Breast epithelium (tissue), 4 donors: Measurements from ENCODE around the gene SERINC5. TPM values are rescaled to one million over a fixed set of nuclear protein-coding genes. Genes with fewer than 3 reads are reported as not detected.

Experiments
- DNase-seq, 2 donors: peaks; one replicate each; pipeline ENCODE4 v3.0.0-alpha.2; 2019; ENCODE audit warnings: low spot score in 2 of 2
- H3K27ac ChIP-seq, 2 donors: fragments of 200-600 bp; sonication (generic) in 1 of 2; one replicate each; pipeline ENCODE4 v1.5.1; 2016 to 2019; ENCODE audit warnings: mild to moderate bottlenecking in 1 of 2
- H3K27me3 ChIP-seq, 2 donors: fragments of 200-600 bp; sonication (generic) in 1 of 2; one replicate each; pipeline versions ENCODE4 v1.5.1 to v1.6.0; 2017 to 2019; ENCODE audit warnings: control low read depth in 1 of 2, mild to moderate bottlenecking in 1 of 2
- H3K36me3 ChIP-seq: fragments of 200-600 bp; one replicate; pipeline ENCODE4 v1.5.1; 2019
- H3K4me1 ChIP-seq, 2 donors: fragments of 200-600 bp; sonication (generic); one replicate each; pipeline ENCODE4 v1.5.1; 2016 to 2019; ENCODE audit warnings: control low read depth in 1 of 2
- H3K4me3 ChIP-seq, 3 donors: fragments of 200-600 bp; sonication (generic); 1 replicate in 2 of 3; 2 replicates in 1 of 3; pipeline ENCODE4 v1.5.1; 2016 to 2019; ENCODE audit warnings: mild to moderate bottlenecking in 3 of 3, moderate library complexity in 2 of 3
- H3K9me3 ChIP-seq, 2 donors: fragments of 200-600 bp; sonication (generic) in 1 of 2; one replicate each; pipeline ENCODE4 v1.5.1; 2016 to 2019; ENCODE audit warnings: control low read depth in 1 of 2
- POLR2A ChIP-seq: fragments of 450-650 bp; IDR thresholded peaks from one replicate; pipeline ENCODE4 v1.6.1; 2016; ENCODE audit warnings: antibody characterized with exemption, mild to moderate bottlenecking, moderate library complexity
- POLR2AphosphoS5 ChIP-seq, 3 donors: sonication (generic); formaldehyde crosslinking; IDR thresholded peaks; one replicate each; pipeline ENCODE4 v1.6.1; 2017; ENCODE audit warnings: antibody characterized with exemption in 3 of 3
- intact Hi-C: fragments of 100-400 bp; cut with DNase I; formaldehyde crosslinking; loops from one replicate; pipeline ENCODE4 v1.15.1; 2023; ENCODE audit warnings: low total_unique reads
- total RNA-seq, 3 donors: library from RNA; depleted of rRNA; stranded (reverse); fragments of >200 nt; gene quantifications; one replicate each; pipeline ENCODE4 v1.1.0, GENCODE V29; 2016
- TF ChIP-seq, protein P1 (sequence below), 3 donors: fragments of 450-650 bp; IDR thresholded peaks; one replicate each; pipeline ENCODE4 v1.5.1; 2016 to 2017; ENCODE audit warnings: antibody characterized with exemption in 3 of 3, mild to moderate bottlenecking in 3 of 3, moderate library complexity in 3 of 3

Gene SERINC5
- total RNA-seq, 3 donors from 2014 or later: 12.6 to 32.9 (median 28.5) TPM

DNA sequence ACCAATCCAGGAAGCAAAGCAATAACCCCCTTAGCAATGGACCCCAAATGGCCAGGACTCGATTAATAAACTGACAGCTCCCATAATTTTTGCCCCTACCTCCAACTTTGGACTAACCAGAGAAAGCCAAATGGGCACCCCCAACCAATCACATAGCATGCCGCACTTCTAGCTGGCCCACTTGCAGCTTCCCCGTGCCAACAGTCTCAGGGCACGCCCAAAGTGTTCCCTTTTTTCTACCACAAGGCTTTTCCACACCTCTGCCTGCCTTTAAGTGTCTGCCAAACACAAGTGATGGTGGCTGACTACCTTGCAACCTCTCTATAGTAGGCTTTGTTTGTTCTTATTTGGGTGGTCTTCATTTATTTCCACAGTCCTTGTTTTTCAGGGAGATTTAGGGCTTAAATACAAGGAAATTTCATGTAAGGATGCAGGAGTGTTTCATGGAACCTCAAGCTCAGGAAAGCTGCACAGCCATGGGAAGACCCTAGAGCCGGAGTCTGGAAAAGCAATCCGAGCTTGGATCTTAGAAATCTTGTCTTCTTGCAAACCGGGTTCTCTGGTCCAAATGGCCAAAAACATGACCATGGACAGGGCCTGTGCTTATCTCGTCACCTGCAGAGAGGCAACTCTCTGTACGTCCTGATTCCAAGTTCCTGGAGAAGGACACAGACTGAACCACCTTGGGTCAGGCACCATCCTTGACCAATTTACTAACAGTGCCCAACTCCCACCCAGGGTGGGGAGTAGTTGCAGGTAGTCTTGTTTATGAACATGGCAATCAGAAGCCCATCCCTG is 131.5 kb downstream of the SERINC5 start:
- no peaks in the 10 kb centered on the region for H3K27me3 ChIP-seq
- TF ChIP-seq POLR2A (no peak), POLR2AphosphoS5 (IDR thresholded peaks at IDR 0.05) (no peak)
- TF ChIP-seq, protein P1, sequence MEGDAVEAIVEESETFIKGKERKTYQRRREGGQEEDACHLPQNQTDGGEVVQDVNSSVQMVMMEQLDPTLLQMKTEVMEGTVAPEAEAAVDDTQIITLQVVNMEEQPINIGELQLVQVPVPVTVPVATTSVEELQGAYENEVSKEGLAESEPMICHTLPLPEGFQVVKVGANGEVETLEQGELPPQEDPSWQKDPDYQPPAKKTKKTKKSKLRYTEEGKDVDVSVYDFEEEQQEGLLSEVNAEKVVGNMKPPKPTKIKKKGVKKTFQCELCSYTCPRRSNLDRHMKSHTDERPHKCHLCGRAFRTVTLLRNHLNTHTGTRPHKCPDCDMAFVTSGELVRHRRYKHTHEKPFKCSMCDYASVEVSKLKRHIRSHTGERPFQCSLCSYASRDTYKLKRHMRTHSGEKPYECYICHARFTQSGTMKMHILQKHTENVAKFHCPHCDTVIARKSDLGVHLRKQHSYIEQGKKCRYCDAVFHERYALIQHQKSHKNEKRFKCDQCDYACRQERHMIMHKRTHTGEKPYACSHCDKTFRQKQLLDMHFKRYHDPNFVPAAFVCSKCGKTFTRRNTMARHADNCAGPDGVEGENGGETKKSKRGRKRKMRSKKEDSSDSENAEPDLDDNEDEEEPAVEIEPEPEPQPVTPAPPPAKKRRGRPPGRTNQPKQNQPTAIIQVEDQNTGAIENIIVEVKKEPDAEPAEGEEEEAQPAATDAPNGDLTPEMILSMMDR (IDR thresholded peaks at IDR 0.05): no peak
- no peaks in the 10 kb centered on the region for H3K9me3 ChIP-seq
- no peak overlapping the region for H3K4me3 ChIP-seq
- no peak overlapping the region for H3K27ac ChIP-seq
- no peak for DNase-seq
- H3K4me1 ChIP-seq: no peaks in the 10 kb centered on the region
- no peaks in the 10 kb centered on the region for H3K36me3 ChIP-seq
- intact Hi-C loops: no loop called here

DNA sequence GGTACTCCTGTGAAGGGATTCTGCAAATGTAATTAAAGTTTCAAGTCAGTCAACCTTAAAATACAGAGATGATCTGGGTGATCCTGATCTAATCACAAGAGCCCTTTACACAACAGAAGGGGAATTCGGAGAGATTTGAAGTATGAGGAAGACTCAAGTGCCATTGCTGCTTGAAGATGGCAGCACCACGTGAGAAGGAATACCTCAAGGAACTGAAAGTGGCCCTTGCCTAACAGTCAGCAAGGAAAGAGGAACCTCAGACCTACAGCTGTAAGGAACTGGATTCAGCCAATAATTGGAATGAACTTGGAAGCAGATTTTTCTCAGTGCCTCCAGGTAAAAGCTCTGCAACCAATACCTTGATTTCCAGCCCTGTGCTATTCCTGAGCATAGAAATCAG is 133.3 kb downstream of the SERINC5 start:
- Histone ChIP-seq H3K9me3 (no peaks in the 10 kb centered on the region), H3K4me1 (no peaks in the 10 kb centered on the region), H3K27me3 (no peaks in the 10 kb centered on the region), H3K27ac (no peak overlapping the region), H3K36me3 (no peaks in the 10 kb centered on the region), H3K4me3 (no peak overlapping the region)
- TF ChIP-seq, protein P1 (IDR thresholded peaks at IDR 0.05): no peak
- TF ChIP-seq POLR2A (no peak), POLR2AphosphoS5 (IDR thresholded peaks at IDR 0.05) (no peak)
- intact Hi-C loops: no loop called here
- no peak for DNase-seq

DNA sequence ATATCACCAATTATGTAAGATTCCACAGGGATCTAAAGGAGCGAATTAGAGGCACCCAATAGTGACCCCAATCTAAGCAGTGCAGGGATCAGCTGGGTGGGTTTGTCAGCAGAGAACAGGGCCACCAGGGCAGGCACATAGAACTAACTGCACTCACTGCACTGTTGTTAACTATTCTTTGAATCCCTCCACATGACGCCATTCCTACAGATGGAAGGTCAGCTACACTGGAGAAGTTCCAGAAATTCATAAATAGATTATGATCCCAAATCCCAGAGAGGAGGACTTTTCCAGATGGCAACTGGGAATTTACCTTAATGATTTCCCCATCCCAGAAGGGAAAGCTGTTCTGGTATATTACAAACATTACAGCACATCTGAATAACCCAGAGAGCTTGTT is 136.5 kb downstream of the SERINC5 start:
- no peak overlapping the region for H3K4me3 ChIP-seq
- no peak for DNase-seq
- H3K4me1 ChIP-seq: no peaks in the 10 kb centered on the region
- no peak overlapping the region for H3K27ac ChIP-seq
- no peaks in the 10 kb centered on the region for H3K36me3 ChIP-seq
- intact Hi-C loops: no loop called here
- no peaks in the 10 kb centered on the region for H3K27me3 ChIP-seq
- no peak for TF ChIP-seq POLR2AphosphoS5 (IDR thresholded peaks at IDR 0.05)
- no peak for TF ChIP-seq POLR2A
- TF ChIP-seq, protein P1 (IDR thresholded peaks at IDR 0.05): no peak
- H3K9me3 ChIP-seq: no peaks in the 10 kb centered on the region

DNA sequence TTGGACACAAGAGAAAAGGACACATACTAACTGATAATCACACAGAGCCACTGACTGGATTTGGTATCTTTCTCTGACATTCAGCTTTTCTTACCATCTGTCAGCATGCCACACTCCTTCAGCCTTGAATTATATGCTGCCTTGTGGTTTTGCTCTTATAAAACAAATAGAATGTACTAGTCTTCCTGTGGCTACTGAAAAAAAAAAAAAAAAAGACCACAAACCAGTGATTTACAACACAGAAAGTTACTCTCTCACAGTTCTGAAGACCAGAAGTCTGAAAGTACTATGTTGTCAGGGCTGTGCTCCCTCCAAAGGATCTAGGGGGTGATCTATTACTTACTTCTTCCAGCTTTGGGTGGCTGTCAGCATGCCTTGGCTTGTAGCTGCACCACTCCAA is 138.4 kb downstream of the SERINC5 start:
- no peak for TF ChIP-seq POLR2AphosphoS5 (IDR thresholded peaks at IDR 0.05)
- TF ChIP-seq, protein P1 (IDR thresholded peaks at IDR 0.05): no peak
- TF ChIP-seq POLR2A: no peak
- no peaks in the 10 kb centered on the region for H3K36me3 ChIP-seq
- no peak for DNase-seq
- no peaks in the 10 kb centered on the region for H3K4me1 ChIP-seq
- H3K9me3 ChIP-seq: no peaks in the 10 kb centered on the region
- no peak overlapping the region for H3K4me3 ChIP-seq
- H3K27ac ChIP-seq: no peak overlapping the region
- intact Hi-C loops: no loop called here
- H3K27me3 ChIP-seq: no peaks in the 10 kb centered on the region

DNA sequence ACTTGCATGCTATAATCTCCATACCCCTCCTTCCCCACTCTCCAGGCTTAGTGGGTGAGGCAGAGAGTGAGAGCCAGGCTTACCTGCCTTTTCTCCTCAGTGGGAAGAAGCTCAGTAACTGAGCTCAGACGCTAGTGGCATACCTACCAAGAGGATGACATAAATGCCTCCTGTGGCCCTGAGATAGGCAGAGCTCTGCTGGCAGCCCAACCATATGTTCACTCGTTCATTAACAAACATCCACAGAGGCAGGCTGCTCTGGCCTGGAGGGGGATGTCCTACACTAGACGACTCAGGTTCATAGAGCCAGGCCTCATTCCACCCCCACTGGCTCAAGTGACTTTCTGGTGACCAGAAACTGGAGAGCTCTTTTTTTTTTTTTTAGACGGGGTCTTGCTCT is 139.4 kb downstream of the SERINC5 start:
- no peaks in the 10 kb centered on the region for H3K9me3 ChIP-seq
- DNase-seq: no peak
- no peak overlapping the region for H3K27ac ChIP-seq
- no peaks in the 10 kb centered on the region for H3K36me3 ChIP-seq
- TF ChIP-seq, protein P1 (IDR thresholded peaks at IDR 0.05): no peak
- no peak for TF ChIP-seq POLR2AphosphoS5 (IDR thresholded peaks at IDR 0.05)
- TF ChIP-seq POLR2A: no peak
- intact Hi-C loops: no loop called here
- no peaks in the 10 kb centered on the region for H3K27me3 ChIP-seq
- H3K4me1 ChIP-seq: no peaks in the 10 kb centered on the region
- no peak overlapping the region for H3K4me3 ChIP-seq
